Hippocampal formation (tissue), 2 donors: Measurements from ENCODE around the gene RAD51C.
"Not testable (repeated sequence)": the region's sequence is repeated elsewhere in the genome, so short reads cannot be mapped to it uniquely, and the experiment has no call there.

Experiments
- DNase-seq, 2 donors: peaks; one replicate each; lab custom pipeline; 2025; lab: John Stamatoyannopoulos, UW

The RAD51C gene

GRCh38 chr17:58692239-58693055 lies at the start of gene RAD51C:
TSS of gene RAD51C (plus strand) at chr17:58692602. CDS start at chr17:58692644, 42 bp downstream.
- peak; percentile 70 to 71 for DNase-seq

- no peak for DNase-seq
Observed at GRCh38 chr17:58643147-58643546, 49.3 kb upstream of the RAD51C start.

GRCh38 chr17:58648236-58648635 lies 44.2 kb upstream of the RAD51C start:
- DNase-seq = no peak

GRCh38 chr17:58657962-58658803 lies 34.2 kb upstream of the RAD51C start:
- not testable (repeated sequence) for DNase-seq

GRCh38 chr17:58658804-58659713 lies 33.3 kb upstream of the RAD51C start:
- peak; percentile 84 to 94 for DNase-seq

GRCh38 chr17:58659714-58660084 lies 32.7 kb upstream of the RAD51C start:
- not testable (repeated sequence) for DNase-seq

GRCh38 chr17:58660621-58661020 lies 31.8 kb upstream of the RAD51C start:
- DNase-seq = no peak

- no peak for DNase-seq
Observed at GRCh38 chr17:58661499-58661898, 30.9 kb upstream of the RAD51C start.

- no peak for DNase-seq
Observed at GRCh38 chr17:58664302-58664701, 28.1 kb upstream of the RAD51C start.

- DNase-seq = no peak
Observed at GRCh38 chr17:58665946-58666857, 26.2 kb upstream of the RAD51C start.

GRCh38 chr17:58666858-58667267 lies 25.5 kb upstream of the RAD51C start:
- peak in 1 of 2 donors; percentile 17 for DNase-seq

GRCh38 chr17:58667934-58668597 lies 24.3 kb upstream of the RAD51C start:
- DNase-seq = no peak

- no peak for DNase-seq
Observed at GRCh38 chr17:58668598-58668935, 23.8 kb upstream of the RAD51C start.

- no peak for DNase-seq
Observed at GRCh38 chr17:58669853-58670252, 22.5 kb upstream of the RAD51C start.

GRCh38 chr17:58671969-58672368 lies 20.4 kb upstream of the RAD51C start:
- no peak for DNase-seq

GRCh38 chr17:58677194-58677880 lies 15.1 kb upstream of the RAD51C start:
- DNase-seq = no peak

- DNase-seq = not testable (repeated sequence)
Observed at GRCh38 chr17:58678287-58678686, 14.1 kb upstream of the RAD51C start.

GRCh38 chr17:58679263-58680037 lies 13.0 kb upstream of the RAD51C start:
- no peak for DNase-seq

GRCh38 chr17:58680038-58680369 lies 12.4 kb upstream of the RAD51C start:
- no peak for DNase-seq
